NCI-H128 (cell line): ENCODE measurements around the gene STX7.

Experiments
- DNase-seq: peaks from one replicate; lab custom pipeline; 2025; ENCODE audit not compliant: unreplicated experiment; lab: John Stamatoyannopoulos, UW

The STX7 gene

DNA sequence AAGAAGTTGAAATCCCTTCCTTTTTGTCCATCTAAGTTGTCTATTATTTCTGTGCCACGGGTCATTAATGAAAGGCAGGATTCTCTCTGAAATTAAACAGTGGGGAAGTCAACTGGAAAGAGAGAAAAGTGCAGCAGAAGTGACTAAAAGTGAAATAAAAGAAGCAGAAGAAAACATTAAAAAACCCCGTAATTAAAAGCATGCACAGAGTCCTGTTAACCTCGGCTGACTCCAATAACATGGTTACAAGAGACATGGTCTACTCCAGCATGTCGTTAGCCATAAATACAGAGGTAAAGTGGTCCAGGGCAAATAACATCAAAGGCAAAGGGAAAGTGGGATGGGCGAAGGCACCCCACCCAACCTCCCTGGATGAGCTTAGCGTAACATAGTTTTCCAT lies 98.6 kb downstream of the STX7 start:
- DNase-seq, result no peak

DNA sequence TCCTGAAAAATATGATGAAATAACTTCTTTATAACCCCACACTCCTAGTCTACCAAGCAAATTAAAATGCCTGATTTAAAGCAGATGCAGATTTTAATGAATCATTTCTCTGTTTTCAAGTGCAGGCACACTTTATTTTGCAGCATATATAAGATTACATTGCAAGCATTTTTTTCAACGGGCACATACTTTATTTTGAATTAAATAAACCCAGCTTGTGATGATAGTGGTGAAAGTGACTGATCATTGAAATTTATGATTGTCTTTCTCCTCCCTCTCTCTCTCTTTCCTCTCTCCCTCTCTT lies 99.5 kb downstream of the STX7 start:
- no peak for DNase-seq

DNA sequence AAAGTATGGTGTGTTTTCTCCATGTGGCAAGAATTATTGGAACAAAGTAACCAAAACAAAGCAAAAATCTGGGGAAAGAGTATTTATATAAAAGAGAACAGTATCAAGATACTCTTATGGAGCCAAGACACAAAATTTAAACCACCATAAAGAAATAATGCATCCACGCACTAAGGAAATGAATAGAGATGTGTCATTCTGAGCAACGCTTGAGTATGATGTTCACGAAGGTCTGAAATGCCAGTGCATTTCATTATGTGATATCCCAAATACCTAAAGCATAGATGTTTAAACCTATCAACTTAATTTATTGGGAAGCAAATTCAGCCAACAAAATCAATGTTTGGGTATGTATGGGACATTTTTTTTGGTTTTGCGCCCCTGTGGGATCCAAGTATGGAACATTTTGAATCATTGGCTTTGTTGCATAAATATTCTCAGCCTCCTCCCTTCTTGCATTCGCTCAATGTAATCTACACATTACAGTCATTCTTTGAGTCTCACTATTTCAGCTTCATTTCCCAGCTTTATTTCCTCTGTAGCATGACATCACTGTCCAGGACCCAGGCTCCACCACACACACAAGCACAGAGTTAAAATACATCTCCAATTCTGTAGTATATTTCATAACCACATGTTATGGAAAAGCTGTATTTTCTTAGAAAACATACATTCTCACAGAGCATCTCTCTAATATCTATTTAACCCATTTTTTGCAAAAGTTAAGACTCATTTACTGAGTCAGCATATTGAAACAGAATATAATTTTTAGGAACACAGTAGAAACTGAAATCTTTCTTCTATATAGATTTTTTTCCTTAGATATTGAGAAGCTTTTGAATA lies 100.0 kb downstream of the STX7 start:
- no peak for DNase-seq

DNA sequence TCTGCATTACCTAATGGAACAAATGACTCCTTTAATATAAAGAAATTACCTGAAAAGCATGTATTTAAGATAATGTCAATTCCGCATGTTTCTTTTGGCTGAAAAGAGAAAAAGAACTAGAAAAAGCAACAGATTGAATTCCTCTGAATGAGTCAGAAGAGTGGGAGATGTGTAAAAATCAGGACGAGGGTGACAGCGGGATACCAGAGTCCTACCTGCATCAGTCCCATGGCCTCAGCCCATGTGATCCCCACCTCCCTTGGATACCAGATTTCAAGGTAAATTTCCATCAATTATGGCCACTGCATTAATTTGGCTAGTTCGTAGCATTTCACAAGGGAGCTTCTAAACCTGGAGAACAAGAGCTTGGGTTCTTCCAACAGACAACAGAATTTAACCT lies 101.6 kb downstream of the STX7 start:
- DNase-seq, result no peak

GRCh38 chr6:132410830-132411229 lies 102.1 kb downstream of the STX7 start:
- no peak for DNase-seq

- DNase-seq, result no peak
Observed at GRCh38 chr6:132405143-132405915, 107.6 kb downstream of the STX7 start.

DNA sequence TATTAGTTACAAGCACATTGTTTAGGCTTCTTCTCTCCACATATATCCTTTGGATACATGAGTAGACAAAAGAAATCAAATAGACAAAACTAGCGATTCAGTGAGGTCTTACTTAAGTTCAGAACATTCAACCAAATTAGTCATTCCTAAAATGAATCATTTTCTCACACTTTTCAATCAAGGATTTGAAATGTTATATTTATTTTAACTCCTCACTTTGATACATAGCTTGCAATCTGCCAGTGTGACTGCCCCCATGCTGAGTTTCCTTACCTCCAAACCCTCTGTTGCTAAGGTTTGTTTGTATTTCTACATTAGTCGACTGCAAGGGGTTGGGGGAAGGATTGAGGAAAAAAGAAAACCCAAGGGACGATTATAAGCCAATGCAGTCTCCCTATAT lies 108.2 kb downstream of the STX7 start:
- DNase-seq, result no peak

DNA sequence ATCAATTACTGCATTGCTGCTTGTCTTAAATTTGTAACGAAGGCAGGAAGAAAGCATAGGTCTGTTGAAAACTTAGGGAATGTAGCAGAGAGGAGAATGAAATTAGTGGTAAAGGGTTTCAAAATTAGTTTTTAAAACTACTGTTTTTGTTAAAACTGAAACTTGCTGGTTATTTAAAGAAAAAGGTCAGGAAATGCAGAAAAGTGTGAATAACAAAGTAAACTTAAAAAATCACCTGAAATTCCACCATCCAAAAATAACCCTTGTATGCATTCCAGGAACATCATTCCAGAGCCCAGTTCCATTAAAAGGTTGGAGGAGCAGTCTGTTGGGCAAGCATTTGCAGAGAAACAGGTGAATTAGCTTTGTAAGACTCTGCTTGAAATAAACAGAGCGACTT lies 108.6 kb downstream of the STX7 start:
- no peak for DNase-seq

GRCh38 chr6:132401618-132402285 lies 111.2 kb downstream of the STX7 start:
- no peak for DNase-seq

DNA sequence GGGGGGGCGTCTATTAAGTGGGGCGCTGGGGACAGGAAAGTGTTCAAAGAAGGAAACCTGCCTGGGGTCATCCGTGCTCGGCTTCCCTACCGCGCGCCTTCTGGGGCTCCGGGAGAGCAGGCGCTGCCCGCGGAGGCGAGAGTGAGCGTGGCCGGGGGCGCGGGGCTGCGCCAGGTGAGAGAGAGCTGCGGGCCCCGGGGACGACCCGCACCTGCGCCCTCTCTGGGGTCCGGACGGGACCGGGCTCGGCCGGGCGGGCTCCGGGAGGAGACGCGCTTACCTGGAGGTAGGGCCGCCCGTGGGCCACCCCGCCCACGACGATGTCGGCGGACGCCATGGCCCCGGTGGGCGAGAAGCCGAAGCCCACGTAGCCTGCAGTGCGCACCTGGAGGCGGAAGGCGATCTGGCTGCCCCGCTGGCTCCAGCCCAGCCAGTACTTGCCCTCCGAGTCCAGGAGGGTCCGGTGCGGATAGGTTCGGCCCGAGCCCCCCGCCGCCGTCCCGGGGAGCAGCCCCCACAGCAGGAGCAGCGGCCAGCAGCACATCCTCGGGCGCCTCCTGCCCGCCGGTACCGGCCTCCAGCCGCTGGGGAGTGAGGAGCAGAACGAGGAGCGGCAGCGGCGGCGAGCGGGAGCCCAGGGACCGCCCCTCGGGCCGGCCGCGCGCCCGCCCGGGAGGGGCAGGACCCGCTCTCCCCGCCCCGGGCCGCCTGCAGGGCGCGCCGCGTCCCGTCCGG lies 111.9 kb downstream of the STX7 start, which contains the start of gene MOXD1:
Gene MOXD1, minus strand, starts transcription at position 593 of the 735 bp plus-strand sequence. Its CDS starts 49 bp downstream, at position 544.
- DNase-seq, result no peak

GRCh38 chr6:132400555-132400882 lies 112.4 kb downstream of the STX7 start:
- no peak for DNase-seq

DNA sequence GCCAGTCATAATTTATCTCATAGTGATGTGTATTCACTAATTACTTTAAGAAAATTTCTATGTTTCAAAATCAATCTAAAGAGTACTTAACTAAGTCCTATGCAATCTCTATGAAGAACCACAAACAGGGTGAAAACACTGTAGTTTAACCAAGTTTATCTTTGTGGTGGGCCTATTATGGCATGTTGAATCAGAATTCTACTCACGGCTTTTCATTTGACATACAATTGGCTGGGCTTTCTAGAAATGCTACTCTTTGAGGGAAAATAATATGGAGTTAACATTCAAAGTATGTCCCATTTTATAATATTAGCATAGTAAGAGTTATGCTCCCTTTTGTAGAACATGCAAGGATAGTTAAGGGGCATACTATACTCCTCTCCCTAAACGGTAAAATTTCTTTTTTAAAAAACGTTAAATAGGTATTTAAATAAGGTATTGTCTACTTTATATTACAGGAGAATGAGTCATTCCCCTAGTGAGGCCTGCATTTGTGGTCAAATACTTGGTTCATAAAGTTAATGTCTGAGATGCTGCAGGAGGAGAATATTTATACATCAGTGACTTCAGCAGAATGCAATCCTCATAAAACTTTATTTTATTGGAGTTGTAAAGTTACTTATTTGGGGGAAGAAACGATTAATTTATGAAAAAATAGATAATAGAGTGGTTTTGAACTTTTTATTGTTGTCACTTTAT lies 113.4 kb downstream of the STX7 start:
- no peak for DNase-seq
